Endothelial cell of hepatic sinusoid (primary cell): ENCODE results near the gene GLRX5.

Experiments
- in situ Hi-C: cut with HindIII; loops from 2 replicates; pipeline ENCODE4 v1.10.0; 2017; ENCODE audit warnings: low sequenced_read_pairs

GLRX5 gene

DNA sequence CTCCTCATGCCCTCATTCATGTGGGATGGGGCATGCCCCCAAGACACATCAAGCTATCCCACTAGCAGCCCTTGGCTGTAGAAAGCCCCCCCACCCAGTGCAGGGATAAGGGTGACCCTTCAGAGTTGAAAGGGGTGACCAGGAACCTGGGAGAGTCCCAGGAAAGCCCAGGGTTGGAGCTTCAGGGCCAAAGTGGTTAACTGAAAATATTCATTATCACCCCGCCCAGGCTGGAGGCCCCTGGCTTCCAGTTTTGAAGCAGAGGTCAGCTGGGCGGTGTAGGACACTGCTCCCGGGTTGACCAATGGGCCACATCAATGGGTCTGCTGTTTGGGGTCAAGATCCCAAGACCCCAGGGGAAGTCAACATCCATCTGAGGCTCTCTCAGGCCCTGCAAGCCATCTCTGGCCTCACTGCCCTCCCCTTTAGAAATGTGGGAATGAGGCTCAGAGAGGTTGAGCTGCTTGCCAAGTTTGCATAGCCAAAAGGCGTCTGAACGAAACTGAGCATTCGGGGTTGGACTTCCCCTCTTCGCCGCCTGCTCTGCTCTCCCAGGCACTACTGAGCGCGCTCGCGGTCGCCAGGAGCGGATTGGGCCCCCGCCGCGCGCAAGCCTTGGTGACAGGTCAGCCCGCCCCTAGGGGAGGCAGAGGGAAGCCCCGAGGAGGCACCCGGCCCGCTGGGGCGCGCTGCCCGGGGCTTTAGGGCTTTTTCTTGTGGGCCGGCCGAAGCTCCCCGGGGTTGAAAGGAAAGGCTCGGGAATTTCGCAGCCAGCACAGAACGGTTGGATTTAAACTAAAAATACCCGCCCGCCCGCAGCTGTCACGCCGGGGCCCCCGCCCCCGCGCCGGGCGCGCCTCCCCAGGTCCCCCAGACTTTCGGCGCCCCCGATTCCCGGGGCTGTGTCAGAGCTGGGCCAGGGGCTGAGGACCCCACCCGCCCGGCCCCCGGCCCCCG, 19.0 kb upstream of the GLRX5 start:
- in situ Hi-C loops = no loop called here

DNA sequence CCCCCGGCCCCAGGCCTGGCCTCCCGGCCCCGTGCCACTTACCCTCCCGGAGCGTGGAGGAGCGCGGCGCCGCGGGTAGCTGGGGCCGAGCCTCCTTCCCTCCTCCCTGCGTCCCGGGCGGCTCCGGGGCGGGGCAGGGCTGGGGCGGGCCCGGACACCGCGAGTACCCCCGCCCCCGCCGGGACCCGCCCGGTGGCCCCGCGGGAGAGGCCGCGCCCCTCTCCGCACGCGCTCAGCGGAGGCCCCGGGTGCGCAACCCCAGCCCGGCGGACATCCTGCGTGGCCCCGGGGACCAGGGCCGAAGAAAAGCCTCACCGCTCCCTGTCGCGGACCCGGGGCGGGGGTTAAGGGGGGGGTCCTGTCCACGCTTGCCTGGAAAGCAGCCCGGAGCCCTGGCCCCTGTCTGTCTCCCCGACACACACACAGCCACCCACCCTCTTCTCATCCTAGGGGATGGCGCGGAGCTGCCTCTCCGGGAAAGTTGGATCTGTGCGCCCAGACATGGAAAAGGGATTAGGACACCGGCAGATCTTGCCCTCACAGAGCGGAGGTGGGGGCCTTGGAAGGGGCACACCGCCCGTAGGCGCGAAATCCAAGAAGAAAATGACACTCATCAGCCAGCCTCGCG, 18.2 kb upstream of the GLRX5 start, which contains the start of gene SYNE3:
SYNE3 (minus strand) TSS at position 97 of the 628 bp plus-strand sequence. CDS start 40,829 bp downstream, outside the sequence.
- in situ Hi-C loops = no loop called here

- in situ Hi-C loops = no loop called here
Measured at GRCh38 chr14:95518045-95518751, 16.7 kb upstream of the GLRX5 start.

DNA sequence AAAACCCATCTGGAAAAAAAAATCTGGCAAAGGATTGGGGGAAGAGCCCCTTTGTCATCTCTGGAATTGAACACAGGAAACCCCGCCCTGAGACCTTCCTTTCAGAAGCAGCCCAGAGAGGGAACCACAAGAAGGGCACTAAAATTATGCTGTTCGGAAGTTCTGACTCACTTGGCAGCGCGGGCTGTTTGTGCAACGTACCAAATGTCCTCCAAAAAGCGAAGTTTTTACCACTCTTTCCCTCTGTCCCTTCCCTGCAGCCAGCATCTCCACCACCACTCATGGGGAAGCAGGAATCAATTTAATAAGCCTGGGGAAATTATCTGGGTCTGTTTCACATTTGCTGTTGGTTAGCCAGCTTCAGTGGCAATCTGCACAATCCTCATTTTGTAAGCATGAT, 15.2 kb upstream of the GLRX5 start:
- in situ Hi-C loops = loop anchor here (10.0 kb wide), 1 partner anchor 45 kb away; no protein-coding TSS in a partner anchor

DNA sequence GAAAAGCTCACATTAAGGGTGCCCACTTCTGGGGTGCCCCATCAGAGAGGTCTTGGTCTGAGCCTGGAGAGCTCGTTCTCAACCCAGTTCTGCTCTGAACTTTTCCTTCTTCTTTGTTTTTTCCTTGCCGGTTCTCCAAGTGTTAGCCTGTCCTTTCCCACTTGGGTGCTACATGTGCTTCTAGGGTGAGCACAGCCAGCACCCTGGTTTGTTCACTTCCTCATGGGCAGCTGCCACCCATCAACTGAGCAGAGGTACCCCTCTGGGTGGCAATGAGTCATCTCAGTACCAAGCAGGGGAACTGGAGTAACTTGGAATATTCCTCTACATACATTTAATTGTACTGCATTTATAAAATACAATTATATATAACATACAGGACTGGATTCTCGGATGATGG, 14.5 kb upstream of the GLRX5 start:
- in situ Hi-C loops = loop anchor here (10.0 kb wide), 1 partner anchor 46 kb away; no protein-coding TSS in a partner anchor

DNA sequence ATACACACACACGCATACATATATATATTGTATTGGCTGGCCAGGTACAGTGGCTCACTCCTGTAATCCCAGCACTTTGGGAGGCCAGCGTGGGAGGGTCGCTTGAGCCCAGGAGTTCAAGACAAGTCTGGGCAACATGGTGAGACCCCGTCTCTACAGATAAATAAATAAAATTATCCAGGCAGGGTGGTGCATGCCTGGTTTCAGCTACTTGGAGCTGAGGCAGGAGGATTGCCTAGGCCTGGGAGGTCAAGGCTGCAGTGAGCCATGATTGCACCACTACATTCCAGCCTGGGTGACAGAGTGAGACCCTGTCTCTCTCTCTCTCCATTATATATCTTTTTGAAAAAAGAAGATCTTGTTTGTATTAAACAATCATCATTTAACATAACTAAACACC, 13.8 kb upstream of the GLRX5 start:
- in situ Hi-C loops = loop anchor here (10.0 kb wide), 1 partner anchor 46 kb away; no protein-coding TSS in a partner anchor

- in situ Hi-C loops = loop anchor here (10.0 kb wide), 1 partner anchor 47 kb away; no protein-coding TSS in a partner anchor
Measured at GRCh38 chr14:95522116-95522515, 12.7 kb upstream of the GLRX5 start.

DNA sequence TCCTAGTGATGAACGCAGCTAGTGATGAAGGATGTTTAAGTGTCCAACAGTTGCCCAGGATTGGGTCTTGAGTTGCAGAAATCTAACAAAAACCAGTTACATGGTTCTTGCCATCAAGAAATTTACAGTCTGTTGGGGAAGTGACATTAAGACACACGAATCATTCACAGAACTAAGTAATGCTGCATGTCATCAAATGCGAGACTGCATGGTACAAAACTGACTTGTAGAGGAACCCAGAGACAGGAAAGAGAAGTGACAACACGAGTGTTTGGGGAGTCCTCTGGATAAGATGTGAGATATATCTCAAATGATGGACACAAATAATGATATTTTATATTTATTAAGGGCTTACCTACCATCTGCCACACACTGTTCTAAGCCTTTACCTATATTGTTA, 12.3 kb upstream of the GLRX5 start:
- in situ Hi-C loops = loop anchor here (10.0 kb wide), 1 partner anchor 48 kb away; no protein-coding TSS in a partner anchor

- in situ Hi-C loops = loop anchor here (10.0 kb wide), 1 partner anchor 48 kb away; no protein-coding TSS in a partner anchor
Measured at GRCh38 chr14:95523051-95523814, 11.6 kb upstream of the GLRX5 start.

DNA sequence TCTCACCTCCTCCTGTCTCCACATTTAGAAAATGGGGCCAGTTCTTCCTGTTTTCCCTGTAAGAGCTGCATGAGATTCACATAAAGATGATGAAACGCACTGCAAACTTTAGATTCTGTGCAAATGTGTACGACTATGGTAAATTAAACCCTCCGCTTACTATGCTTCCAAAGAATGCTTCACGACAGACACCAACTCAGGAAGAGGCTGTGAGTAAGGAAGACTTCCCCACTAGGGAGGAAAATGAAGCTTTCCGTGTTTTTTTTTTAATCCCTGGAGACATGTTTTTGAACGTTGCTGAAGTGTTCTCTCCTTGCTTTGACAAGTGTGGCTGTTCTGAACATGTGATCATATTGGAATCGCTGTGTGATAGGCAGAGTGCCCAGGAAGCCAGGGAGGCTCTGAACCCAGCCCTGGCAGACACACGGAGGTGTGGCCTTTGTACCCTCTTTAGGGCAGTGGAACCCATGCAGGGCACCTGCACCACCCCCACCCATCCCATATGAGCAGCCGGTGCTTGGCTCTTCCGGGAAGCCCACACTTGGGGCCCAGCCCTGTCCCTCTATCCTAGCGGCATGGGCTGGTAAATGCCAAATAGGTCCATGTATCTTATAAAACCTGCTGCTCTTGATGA, 10.9 kb upstream of the GLRX5 start:
- in situ Hi-C loops = loop anchor here (10.0 kb wide), 1 partner anchor 49 kb away; no protein-coding TSS in a partner anchor

DNA sequence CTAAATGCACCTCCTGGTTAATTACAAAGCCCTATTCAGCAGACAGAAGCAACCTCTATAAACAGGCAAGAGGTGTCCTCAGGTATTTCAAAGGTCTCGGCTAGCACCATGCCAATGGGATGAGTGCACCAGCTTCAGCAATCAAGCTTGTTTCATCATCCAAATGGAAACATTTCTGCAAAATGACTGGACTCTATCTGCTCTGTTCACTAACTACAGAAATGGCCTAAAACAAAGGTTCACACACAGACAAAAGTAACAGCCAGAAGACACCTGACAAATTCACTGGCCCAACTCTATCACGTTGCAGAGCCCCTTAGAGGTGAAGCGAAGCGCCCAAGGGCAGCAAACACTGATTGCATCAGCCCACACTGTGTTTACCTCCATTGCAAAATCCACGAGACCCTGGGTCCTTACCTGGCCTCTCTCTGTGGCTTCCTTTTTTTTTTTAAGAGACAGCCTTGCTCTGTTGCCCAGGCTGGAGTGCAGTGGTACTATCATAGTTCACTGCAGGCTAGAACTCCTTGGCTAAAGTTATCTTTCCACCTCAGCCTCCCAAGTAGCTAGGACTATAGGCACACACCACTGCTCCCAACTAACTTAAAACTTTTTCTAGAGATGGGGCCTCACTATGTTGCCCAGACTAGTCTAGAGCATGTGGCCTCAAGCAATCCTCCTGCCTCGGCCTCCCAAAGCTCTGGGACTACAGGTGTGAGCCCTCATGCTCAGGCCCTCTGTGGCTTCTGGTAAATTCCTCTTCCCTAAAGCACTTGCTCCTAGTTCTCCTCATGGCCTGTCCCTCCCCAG, 9.9 kb upstream of the GLRX5 start:
- in situ Hi-C loops = loop anchor here (10.0 to 25.0 kb wide), 2 partner anchors 50 to 388 kb away; no protein-coding TSS in a partner anchor

GRCh38 chr14:95525999-95526398, 8.9 kb upstream of the GLRX5 start:
- in situ Hi-C loops = loop anchor here (10.0 to 25.0 kb wide), 2 partner anchors 51 to 389 kb away; no protein-coding TSS in a partner anchor

- in situ Hi-C loops = loop anchor here (10.0 to 25.0 kb wide), 2 partner anchors 52 to 389 kb away; no protein-coding TSS in a partner anchor
Measured at GRCh38 chr14:95526483-95527386, 8.1 kb upstream of the GLRX5 start.

DNA sequence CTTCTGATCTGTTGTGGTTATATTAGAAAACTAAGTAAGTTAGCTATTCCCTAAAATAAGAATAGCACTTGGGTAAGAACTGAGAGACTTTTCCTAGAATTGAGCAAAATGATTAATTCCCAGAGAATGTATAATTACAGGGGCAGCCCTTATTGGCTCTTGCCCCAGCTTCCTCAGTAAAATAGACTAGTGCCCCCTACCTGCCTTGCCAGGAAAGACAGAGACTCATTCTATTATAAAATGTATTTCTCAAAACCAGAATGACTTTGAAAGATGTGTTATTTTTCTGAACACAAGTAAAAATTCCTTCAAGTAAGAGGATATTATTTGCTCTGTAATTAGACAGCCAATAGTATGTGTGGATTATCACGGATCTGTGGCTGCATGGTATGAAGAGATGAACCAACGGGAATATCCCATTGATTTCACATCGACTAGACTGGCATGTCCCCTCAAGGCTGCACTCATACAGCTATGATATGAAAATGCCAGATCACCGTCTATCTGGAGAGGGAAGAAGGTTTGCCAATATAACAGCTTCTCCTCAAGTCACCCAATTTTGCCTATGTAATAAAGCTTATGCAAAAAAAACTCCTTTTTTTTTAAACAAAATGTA, 7.4 kb upstream of the GLRX5 start:
- in situ Hi-C loops = loop anchor here (10.0 to 25.0 kb wide), 2 partner anchors 53 to 390 kb away; no protein-coding TSS in a partner anchor

- in situ Hi-C loops = loop anchor here (10.0 to 25.0 kb wide), 2 partner anchors 54 to 392 kb away; no protein-coding TSS in a partner anchor
Measured at GRCh38 chr14:95529216-95529615, 5.6 kb upstream of the GLRX5 start.

GRCh38 chr14:95530473-95531276, 4.2 kb upstream of the GLRX5 start:
- in situ Hi-C loops = loop anchor here (25.0 kb wide), 1 partner anchor 393 kb away; no protein-coding TSS in a partner anchor
